DMS79 treated with DMSO at 0.1 percent for 48 hours (cell line): ENCODE data around the gene ITGB8.
A peak's percentile ranks its signal among the peaks of the same experiment; 100 is the strongest.
"Not testable (repeated sequence)": the region's sequence is repeated elsewhere in the genome, so short reads cannot be mapped to it uniquely, and the experiment has no call there.

Source experiments
- DNase-seq: peaks from one replicate; lab custom pipeline; 2025; lab: John Stamatoyannopoulos, UW

The ITGB8 gene

DNA sequence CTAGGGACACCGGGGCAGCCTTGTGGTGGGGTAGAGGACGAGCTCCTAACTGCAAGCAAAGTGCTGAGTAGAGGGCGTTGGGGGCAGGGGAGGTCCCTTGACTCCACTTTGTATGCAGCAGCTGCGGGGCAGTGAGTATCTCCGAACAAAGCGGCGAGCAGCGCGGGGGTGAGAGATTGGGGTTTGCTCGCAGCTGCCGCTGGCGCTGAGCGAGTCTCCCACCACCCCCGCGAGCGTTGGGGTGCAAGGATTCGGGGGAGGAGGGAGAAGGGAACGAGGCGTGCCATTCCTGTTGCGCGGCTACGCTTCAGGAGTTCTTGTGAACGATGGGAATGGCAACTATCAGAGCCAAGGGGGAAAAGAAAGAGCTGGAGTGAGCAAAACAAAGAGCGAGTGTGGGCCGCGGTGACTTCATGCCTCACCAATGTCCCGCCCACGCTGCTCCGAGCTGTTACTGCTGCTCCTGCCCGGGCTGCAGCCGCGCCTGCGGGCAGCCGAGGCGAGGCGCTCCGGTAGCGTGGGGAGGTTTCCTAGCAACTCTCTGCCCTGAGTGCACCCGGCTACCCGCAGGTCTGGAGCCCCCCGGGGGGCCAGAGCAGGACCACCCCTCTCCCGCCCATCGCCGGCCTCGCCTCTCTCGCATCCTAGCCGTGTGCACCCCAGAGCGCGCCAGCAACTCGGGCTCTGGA is at the start of gene ITGB8:
TSS of gene ITGB8 (plus strand) at position 662 of the 689 bp plus-strand sequence. CDS start 907 bp downstream, outside the sequence.
- DNase-seq = peak; percentile 78

DNA sequence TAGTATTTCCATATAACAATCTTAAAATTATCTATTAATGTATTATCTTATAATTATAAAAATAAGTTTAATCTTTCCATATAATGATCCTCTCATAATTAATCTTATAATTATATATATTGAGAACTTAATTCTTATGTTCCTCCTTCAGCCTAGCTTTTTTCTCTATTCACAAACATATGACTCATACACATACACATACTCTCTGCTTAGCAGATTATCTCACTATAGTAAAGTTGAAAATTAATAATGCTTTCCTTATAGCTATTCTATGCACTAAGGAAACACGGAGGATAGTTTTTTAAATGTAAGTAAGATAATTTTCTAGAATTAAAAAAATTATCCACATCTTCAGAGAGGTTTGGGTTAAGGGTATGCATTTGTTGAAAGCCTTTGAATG is 47.7 kb upstream of the ITGB8 start:
- no peak for DNase-seq

DNA sequence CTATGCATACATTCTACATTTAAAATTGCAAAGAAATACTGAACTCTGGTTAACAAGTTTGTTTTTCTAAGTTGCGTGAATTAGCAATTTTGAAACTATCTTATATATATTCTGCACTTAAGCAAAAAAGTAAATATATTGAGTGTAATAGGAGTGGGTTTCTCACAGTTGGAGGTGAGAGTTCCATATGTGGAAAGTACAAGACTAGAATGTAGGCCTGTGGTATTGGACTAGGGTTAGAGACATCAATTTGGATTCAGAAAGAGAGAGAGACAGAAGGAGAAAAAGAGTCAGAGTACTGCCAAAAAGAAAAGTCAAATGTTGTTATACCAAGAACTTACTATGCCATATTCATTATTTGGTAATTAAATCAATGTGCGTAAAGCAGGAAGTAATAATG is 47.3 kb upstream of the ITGB8 start:
- no peak for DNase-seq

DNA sequence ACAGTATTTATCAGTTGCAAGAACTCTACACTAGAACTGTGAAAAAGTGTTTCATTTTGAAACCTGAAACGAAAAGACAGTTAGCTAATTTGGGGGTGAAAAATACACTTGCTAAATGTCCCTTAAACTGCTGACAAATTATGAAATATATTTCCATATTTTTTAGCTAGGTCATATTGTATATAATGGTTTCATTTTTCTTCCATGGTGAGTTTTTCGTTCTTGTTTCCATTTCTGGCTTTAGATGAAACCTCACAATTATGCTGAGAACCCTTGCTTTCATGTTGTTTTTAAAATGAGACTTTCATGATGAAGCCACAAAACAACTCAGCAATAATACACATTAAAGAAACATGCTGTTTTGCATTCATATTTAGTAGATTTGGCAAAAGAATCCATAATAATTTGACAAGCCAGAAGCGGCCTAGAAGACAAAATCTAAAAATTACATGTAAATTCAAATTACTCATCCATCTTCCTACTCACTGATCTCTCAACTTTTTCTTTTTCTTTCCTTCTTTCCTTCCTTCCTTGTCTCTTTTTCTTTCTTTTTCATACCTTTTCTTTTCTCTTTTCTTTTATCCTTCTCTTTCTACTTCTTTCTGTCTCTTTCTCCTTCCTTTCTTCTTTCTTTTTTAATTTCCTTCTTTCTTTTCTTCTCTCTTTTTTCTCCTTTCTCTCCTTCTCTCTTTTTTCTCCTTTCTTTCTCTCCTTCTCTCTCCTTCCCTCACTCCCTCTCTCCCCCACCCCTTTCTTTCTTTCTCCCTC is 46.5 kb upstream of the ITGB8 start:
- no peak for DNase-seq

DNA sequence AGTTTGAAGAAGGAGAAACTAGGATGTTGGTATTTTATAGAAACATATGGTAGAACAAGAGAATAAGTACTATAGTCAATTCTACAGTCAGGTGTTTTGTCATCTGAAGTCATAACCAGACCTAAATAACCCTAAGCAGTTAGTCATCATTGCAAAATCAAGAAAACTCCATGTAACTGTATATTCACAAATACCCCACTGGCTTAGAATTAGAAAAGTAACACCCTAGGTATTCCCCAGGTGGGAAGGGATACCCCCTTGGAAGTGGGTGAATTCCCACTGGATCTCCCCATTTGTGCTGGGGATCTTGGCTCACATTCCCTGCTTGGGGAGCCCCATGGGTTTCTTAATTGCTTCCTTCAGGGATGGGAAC is 45.9 kb upstream of the ITGB8 start:
- no peak for DNase-seq

DNA sequence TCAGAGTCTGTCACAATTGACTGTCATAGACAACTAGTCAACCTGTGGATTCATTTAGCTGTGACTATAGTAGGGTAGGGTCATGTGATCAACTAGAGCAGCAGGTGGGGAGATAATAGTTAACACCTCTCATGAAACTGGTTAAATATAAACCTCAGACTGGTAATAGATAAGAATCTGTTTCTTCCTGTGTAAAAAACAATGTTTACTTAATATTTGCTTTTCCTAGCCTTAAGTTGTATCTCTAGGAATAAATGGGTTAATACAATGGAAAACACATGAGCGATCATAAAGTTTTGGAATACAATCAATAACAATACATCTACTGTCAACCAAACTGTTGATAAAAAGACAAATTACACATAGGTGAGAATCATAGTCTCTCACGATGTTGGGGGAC is 43.4 kb upstream of the ITGB8 start:
- DNase-seq = no peak

DNA sequence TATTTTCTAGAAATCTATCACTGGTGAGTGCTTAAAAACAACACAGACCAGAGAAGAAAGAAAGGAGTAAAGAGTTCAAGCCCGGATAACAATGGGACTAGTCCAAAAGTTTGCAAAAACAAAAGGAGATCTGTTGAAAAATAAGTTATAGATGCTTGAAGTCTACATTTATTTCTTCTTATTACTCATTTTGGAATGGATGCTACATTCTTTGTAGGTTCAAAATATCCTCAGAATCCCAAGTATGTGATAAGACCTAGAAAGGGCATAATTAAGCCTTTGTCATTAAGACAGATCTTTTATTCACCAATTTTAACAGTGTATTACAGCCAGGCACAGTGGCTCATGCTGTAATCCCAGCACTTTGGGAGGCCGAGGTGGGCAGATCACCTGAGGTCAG is 42.7 kb upstream of the ITGB8 start:
- DNase-seq = no peak

DNA sequence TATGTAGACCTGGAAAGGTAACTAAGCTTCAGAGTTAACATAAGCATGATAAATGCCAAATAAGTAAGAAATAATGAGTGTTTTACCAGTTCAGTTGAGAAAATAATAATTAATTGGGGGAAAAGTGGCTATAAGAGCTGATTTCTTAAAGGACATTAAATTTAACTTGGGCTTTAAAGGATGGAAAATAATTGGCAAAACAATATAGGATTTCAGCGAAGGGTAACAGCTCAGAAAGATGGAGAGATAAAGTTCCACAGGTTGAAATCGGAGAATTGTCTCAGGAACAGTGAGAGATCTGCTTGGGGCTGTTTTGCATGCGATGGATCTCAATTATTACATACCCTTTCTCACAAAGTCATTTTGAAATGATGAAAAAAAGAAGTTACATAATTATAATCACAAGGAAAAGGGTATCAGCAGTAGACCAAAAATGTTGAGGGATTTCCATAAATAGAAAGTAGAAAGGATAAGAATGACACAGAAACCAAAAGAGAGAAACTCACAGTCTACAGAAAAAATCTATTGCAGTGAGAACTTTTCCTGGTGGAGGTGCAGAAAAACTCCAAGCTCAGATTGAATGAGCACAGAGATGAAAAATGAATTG is 40.1 kb upstream of the ITGB8 start:
- DNase-seq = no peak

DNA sequence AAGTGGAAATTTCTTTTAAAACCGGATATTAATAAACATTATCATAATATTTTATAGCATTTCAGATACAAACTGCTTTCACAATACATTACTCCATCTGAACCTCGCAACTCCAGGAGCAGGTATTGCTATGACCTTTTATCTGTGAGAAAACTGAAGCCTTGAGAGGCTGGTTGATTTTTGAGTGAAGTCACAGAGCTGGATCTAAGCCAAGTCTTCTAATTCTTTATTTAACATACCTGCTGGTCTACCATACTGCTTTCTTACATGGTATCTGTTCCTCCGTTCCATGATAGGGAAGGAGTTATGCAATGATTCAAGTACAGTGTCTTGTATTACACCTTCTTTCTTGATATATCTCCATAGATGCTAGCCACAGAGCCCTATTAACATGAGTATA is 37.4 kb upstream of the ITGB8 start:
- DNase-seq = no peak

DNA sequence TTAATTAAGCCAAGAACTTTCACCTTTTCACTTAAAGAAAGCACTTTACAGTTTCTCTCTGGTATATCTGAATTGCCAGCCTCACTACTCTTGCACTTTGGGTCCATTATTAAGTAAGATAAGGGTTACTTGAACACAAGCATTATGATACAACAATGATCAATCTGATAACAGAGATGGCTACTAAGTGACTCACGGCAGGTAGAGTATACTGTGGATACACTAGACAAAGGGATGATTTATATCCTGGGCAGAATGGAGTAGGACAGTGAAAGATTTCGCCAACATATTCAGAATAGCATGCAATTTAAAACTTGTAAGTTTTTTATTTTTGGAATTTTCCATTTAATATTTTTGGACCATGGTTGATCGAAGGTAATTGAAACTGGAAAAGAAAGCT is 34.3 kb upstream of the ITGB8 start:
- DNase-seq = no peak

DNA sequence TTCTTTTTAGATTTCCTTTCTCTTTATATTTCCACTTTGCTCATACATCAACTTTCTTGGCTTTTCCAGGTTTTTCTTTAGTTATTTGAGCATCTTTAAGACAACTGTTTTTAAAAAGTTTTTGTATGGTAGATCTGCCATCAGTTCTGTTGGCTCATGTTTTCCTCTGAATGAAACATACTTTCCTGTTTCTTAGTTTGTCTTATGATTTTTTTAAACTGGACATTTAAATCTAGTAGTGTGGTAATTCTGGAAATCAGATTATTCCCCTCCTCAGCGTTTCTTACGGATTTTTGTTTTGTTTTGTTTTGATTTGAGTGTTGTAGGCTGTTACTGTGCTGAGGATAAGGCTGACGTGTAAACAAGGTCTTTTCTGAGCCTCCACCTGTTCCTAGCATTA is 33.8 kb upstream of the ITGB8 start:
- DNase-seq = no peak

DNA sequence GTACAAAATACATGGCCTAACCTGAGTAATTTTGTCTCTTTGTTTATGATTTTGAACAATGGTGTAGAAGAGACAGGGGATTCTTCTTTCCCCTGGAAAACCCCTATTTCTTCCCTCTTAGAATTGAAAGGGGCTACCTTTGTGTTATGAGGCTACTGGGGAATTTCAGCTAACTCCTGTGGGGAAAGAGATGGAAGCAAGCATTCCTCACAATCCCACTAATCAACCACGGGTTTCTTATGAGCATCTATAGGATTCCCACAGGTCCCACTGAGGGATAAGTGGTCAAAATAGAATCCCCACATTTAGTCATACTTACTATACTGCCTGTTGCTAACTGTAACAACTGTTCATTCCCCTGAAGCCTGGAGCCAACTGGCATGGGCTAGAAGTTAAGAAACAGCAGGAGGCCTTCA is 32.2 kb upstream of the ITGB8 start:
- DNase-seq = no peak

DNA sequence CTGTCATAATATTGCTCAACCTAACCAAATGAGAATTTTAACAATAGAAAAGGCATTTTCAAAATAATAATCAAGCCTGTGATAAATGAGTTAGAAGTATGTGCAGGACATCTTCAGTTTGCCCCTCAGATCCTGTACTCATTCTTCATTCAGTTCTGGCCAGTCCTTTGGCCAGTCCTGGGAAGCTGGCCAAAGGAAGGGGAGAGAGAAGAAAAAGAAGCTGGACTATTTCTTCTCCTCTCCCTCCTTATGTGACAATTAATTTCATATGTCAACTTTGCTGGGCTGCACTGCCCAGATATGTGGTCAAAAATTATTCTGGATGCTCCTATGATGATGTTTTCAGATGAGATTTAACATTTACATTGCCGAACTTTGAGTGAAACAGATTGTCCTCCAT is 31.6 kb upstream of the ITGB8 start:
- no peak for DNase-seq

DNA sequence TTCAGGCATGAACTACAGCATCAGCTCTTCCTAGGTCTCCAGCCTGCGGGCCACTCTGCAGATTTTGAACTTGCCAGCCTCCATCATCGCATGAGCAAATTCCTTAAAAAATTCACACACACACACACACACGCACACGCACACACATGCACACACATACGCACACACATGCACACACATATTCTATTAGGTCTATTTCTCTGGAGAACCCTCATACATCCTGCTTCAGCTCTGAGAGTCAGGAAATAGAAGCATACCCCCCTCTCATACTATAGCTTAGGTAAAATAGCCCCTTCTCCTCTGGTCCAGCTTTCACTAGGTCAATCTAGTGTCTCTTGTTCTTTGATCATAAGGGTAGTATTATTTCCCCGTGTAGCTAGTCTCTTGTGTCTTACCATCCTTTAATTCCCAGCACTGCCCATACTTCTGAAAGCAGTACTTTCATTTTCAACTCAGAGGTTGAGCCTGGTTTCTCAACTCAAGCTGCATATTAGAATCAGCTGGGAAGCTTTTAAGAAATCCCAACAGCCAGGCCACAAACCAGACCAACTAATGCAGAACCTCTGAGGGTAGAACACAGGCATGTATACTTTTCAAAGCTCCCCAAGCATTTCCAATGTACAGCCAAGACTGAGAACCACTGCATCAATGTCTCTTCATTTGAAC is 30.9 kb upstream of the ITGB8 start:
- no peak for DNase-seq

DNA sequence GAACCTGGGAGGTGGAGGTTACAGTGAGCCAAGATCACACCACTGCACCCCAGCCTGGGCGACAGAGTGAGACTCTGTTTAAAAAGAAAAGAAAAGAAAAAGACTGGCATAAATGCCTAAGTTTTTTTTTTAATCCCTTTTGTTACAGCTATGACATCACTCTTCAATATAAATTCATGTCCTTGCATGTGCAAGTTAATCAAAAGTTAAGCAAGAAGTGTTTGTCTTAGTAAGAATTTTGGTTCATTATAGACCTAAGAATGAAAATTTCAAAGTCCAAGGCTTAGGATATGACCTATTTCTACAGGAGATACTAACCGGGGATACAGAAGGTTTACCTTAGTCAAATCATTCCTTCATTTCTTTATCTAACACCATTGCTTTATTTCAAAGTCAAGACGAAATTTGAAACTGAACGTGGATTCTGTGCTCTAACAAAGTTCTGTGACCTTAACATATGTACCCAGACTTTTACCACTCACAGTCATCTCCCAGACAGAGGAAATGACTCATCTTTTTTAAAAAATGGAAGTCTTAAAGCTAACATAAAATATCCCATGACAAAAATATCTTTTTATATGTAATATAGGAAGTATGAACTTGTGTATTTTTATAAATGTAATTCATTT is 29.3 kb upstream of the ITGB8 start:
- no peak for DNase-seq

DNA sequence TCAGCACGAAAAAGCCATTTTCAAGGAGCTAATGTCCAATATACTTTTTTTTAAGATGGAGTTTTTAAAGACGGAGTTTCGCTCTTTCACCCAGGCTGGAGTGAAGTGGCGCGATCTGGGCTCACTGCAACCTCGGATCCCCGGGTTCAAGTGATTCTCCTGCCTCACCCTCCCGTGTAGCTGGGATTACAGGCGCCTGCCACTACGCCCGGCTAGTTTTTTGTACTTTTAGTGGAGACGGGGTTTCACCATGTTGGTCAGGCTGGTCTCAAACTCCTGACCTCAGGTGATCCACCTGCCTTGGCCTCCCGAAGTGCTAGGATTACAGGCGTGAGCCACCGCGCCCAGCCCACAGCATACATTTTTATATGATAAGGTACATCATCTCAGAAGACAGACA is 28.4 kb upstream of the ITGB8 start:
- DNase-seq = not testable (repeated sequence)

DNA sequence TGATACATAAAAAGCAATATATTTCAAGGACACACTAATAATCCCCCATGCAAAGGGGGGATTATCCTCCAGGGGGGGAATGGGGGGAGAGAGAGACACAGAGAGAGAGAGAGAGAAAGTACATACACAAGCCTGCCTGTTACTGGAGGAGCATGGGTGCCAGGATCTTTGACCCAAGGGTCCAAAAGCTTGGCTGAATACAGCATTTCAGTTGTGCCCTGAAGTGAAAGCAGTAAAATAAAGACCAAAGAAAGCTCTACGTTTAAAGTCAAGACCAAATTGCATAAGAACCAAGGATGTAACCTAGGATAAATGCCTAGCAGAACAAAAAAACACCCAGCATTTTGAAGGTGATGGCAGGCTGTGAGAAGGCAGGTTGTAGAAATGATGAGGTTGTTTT is 27.8 kb upstream of the ITGB8 start:
- no peak for DNase-seq

DNA sequence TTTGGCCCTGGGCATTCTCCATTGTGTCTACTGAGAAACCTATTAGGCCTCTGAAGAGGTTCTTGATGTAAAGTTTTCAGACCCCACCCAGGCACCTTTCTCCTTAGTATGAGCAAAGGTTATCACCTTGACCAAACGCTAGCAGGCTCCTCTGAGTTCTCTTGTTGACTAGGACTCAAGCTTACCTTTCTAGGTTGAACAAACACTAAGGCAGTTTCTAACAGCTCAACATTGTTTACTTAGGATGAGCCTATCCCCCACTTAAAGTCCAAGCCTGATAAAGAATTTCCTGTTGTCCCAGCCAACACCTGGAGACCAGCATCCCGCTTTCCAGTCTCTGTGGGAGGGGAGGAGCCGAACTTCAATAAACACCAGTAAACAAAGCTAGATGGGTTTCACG is 26.3 kb upstream of the ITGB8 start:
- DNase-seq = no peak

DNA sequence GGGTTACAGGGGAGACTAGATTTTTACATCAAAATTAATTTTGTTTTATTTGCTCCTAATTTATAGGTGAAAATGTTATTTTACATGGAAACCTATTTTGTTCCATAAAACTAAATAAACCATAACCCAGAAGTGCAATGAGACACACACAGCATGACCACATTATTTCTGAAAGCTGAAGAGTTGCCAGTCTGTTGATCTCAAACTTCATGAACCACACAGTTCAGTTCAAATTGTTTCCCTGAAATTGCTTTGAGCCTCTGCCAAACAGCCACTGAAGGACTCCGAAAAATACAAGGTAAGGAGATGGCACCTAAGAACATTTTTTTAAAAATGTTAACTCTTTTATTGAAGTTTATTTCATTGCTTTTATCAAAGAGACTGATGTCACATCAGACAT is 25.0 kb upstream of the ITGB8 start:
- DNase-seq = peak; percentile 6

DNA sequence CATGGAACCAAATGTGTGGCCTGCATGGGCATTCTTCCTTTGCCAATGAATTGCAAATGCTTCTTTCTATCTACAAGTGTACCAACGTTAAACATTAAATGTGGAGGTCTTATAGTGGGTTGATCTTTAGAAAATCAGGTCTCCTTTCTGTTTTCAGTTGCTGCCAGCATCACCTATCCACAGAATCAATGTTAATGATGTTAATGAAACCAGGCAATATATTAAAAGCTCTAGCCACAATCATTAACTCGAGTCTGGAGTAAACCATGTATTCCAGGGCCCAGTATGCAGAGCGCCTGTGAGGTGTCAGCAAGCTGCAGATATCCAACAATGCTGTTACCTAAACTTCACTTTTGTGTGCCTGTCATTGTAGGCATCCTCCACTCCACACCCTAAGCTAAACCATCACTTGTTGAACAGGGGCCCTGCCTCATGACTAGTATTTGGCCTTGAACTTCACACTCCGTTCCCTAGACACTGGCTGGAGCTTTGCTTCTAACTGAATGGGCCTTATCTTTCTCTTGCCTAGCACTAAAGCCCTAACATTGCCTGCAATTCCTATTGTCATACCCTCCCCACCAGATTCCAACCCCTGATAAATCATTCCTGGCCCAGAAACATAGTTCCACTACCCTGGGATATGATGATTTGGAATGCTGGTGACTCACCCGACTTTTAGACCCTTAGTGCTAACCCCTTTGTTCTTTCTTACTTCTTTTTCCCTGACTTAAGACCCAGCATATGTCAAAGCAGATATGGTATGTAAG is 24.3 kb upstream of the ITGB8 start:
- no peak for DNase-seq

DNA sequence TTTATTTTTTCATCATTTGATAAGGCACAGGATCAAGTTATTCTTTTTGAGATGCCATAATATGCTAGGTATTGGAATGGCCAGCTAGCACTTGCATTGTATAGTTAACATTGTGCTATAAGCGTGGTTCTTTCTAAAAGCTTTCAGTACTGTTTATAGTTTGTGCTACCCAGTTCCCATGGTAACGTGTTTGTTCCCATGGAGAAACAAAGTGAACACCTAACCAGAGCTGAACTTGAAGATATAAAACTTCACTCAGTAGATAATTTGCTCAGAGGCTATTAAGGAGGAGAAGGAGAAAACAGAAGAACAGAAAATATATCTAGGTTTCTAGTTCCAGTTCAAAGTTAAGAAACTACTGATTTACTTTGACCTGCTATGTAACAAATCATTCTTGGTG is 23.6 kb upstream of the ITGB8 start:
- peak; percentile 8 for DNase-seq

DNA sequence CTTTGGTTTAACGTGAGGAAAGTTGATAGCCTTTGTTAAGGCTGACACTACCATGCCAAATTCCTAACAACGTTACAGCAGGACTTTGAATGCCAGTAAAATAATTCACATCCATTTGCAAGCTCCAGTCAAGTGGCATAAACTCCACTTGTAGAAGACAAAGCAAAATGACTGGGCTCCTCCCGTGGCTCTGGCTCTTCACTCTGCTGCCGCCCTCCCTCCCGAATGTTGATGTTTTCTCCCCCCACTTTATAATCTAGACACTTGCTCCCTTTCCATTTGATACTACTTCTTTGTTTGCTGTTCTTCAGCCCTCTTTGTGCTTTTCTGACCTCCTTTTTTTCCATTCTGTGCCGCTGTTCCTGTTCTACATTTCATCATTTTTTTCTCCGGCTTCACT is 22.8 kb upstream of the ITGB8 start:
- no peak for DNase-seq
